ENCODE data around the gene EOLA2. TPM values are rescaled to one million over a fixed set of nuclear protein-coding genes. Genes with fewer than 3 reads are reported as not detected.

EOLA2 gene
- 20.0 and 21.5 TPM in 2 replicates for total RNA-seq (2014; rRNA removed; shearing (Covaris generic))
- 37.1 and 43.2 TPM in 2 replicates for total RNA-seq (2022)
- Bru-seq, nascent RNA, result percentile 64 among the genes with signal in this experiment
- percentile 76 among the genes with signal in this experiment for BruChase-seq, experiment 1, labeled RNA remaining after a 6-hour chase
- BruChase-seq, experiment 2, labeled RNA remaining after a 2-hour chase, result percentile 81 among the genes with signal in this experiment
- long read RNA-seq, transcript CXorf40B-205 (6 exons, 1,440 nt), result minor isoform, 7 of 60 reads
- long read RNA-seq, transcript CXorf40B-203 (5 exons, 1,653 nt), result major isoform, 24 of 60 reads
- long read RNA-seq, partial matches to known transcripts, result 7 of 60 reads
- long read RNA-seq, other reads (novel, unspliced or antisense), result 13 of 60 reads

- Histone ChIP-seq H3K4me3 (ENCODE audit: low read depth, low read length, poor library complexity, severe bottlenecking) (peak within 1 kb of the TSS; percentile 96), H3K27ac (ENCODE audit: low read depth, low read length, poor library complexity, severe bottlenecking) (peak within 1 kb of the TSS; percentile 80), H2AFZ (ENCODE audit: low read length) (no peak within 1 kb of the TSS), H4K20me1 (ENCODE audit: insufficient read depth, low read length) (no peaks in the 10 kb centered on the region), H3K36me3 (ENCODE audit: insufficient read depth, low read length) (no peaks in the 10 kb centered on the region), H3K9me2 (ENCODE audit: insufficient read depth, low read length) (no peaks in the 10 kb centered on the region), H3K4me2 (ENCODE audit: low read length) (peak within 1 kb of the TSS; percentile 80), H3K79me2 (ENCODE audit: insufficient read depth, low read depth, low read length) (peaks cover 11% of the 10 kb centered on the region), H3K4me1 (ENCODE audit: insufficient read depth, low read length, poor library complexity, severe bottlenecking) (no peaks in the 10 kb centered on the region), H3K9me3 (ENCODE audit: low read length) (no peaks in the 10 kb centered on the region)
- no TSS peak for BruUV-seq (replicated peaks)
- POLR2A ChIA-PET, result interaction anchor here (0.6 to 3.8 kb wide), 3 partner anchors 183 to 1459 kb away, joined by 4 to 27 read pairs (median 5); partner anchors contain the start of genes EOLA1 and VMA21
- peak; percentile 96 for DNase-seq (ENCODE audit: low spot score)
- CTCF ChIA-PET (ENCODE audit: unreplicated experiment), result interaction anchor here (0.6 kb wide), 2 partner anchors 103 to 441 kb away, joined by 3 to 4 read pairs; no protein-coding TSS in a partner anchor
- intact Hi-C loops (cut with micrococcal nuclease; ENCODE audit: unreplicated experiment), result no loop called here
- peak; percentile 46; the same call in 1 of the 2 replicates for TF ChIP-seq CTCF (conservative IDR thresholded peaks at IDR 0.05; ENCODE audit: low read length)
- no peak for TF ChIP-seq EZH2phosphoT487 (IDR thresholded peaks at IDR 0.05; ENCODE audit: borderline replicate concordance, low read depth, low read length)
Measured at GRCh38 chrX:149938427-149938880, at the start of gene EOLA2. EOLA2 (minus strand) TSS chrX:149938491; CDS start chrX:149933874, 4,617 bp downstream.

GRCh38 chrX:149987613-149988012 is 49.3 kb upstream of the EOLA2 start:
- no peak overlapping the region for H3K4me2 ChIP-seq (ENCODE audit: low read length)
- no peak for TF ChIP-seq EZH2phosphoT487 (IDR thresholded peaks at IDR 0.05; ENCODE audit: borderline replicate concordance, low read depth, low read length)
- no peak for TF ChIP-seq CTCF (conservative IDR thresholded peaks at IDR 0.05; ENCODE audit: low read length)
- CTCF ChIA-PET (ENCODE audit: unreplicated experiment), result no interaction called here
- no peak overlapping the region for H2AFZ ChIP-seq (ENCODE audit: low read length)
- H3K4me3 ChIP-seq (ENCODE audit: low read depth, low read length, poor library complexity, severe bottlenecking), result no peak overlapping the region
- no peak overlapping the region for H3K27ac ChIP-seq (ENCODE audit: low read depth, low read length, poor library complexity, severe bottlenecking)
- intact Hi-C loops (cut with micrococcal nuclease; ENCODE audit: unreplicated experiment), result no loop called here
- no peaks in the 10 kb centered on the region for H3K36me3 ChIP-seq (ENCODE audit: insufficient read depth, low read length)
- DNase-seq (ENCODE audit: low spot score), result no peak
- no peaks in the 10 kb centered on the region for H3K79me2 ChIP-seq (ENCODE audit: insufficient read depth, low read depth, low read length)
- H3K9me2 ChIP-seq (ENCODE audit: insufficient read depth, low read length), result no peaks in the 10 kb centered on the region
- no TSS peak for BruUV-seq (replicated peaks)
- H3K4me1 ChIP-seq (ENCODE audit: insufficient read depth, low read length, poor library complexity, severe bottlenecking), result no peaks in the 10 kb centered on the region
- no peaks in the 10 kb centered on the region for H4K20me1 ChIP-seq (ENCODE audit: insufficient read depth, low read length)
- no peaks in the 10 kb centered on the region for H3K9me3 ChIP-seq (ENCODE audit: low read length)
- POLR2A ChIA-PET, result no interaction called here

GRCh38 chrX:149984411-149984810 is 46.1 kb upstream of the EOLA2 start:
- H2AFZ ChIP-seq (ENCODE audit: low read length), result no peak overlapping the region
- no peak for TF ChIP-seq CTCF (conservative IDR thresholded peaks at IDR 0.05; ENCODE audit: low read length)
- TF ChIP-seq EZH2phosphoT487 (IDR thresholded peaks at IDR 0.05; ENCODE audit: borderline replicate concordance, low read depth, low read length), result no peak
- no TSS peak for BruUV-seq (replicated peaks)
- no peak overlapping the region for H3K4me3 ChIP-seq (ENCODE audit: low read depth, low read length, poor library complexity, severe bottlenecking)
- H3K4me2 ChIP-seq (ENCODE audit: low read length), result no peak overlapping the region
- no peaks in the 10 kb centered on the region for H3K9me2 ChIP-seq (ENCODE audit: insufficient read depth, low read length)
- no peaks in the 10 kb centered on the region for H3K79me2 ChIP-seq (ENCODE audit: insufficient read depth, low read depth, low read length)
- no peak for DNase-seq (ENCODE audit: low spot score)
- ChIA-PET CTCF (ENCODE audit: unreplicated experiment) (no interaction called here), POLR2A (no interaction called here)
- H4K20me1 ChIP-seq (ENCODE audit: insufficient read depth, low read length), result no peaks in the 10 kb centered on the region
- H3K4me1 ChIP-seq (ENCODE audit: insufficient read depth, low read length, poor library complexity, severe bottlenecking), result no peaks in the 10 kb centered on the region
- H3K9me3 ChIP-seq (ENCODE audit: low read length), result no peaks in the 10 kb centered on the region
- H3K36me3 ChIP-seq (ENCODE audit: insufficient read depth, low read length), result no peaks in the 10 kb centered on the region
- intact Hi-C loops (cut with micrococcal nuclease; ENCODE audit: unreplicated experiment), result no loop called here
- H3K27ac ChIP-seq (ENCODE audit: low read depth, low read length, poor library complexity, severe bottlenecking), result no peak overlapping the region

Data from OCI-LY7 (cell line).